CD4-positive, alpha-beta memory T cell (primary cell): ENCODE results near the gene PHLDB2. TPM values are rescaled to one million over a fixed set of nuclear protein-coding genes. Genes with fewer than 3 reads are reported as not detected.

ENCODE experiments used
- CTCF ChIA-PET: fragments of 350-600 bp; sonication (Branson Sonifier 250); formaldehyde crosslinking; loops from one replicate; lab custom pipeline; 2021; ENCODE audit warnings: inconsistent platforms; ENCODE audit not compliant: partially characterized antibody; lab: Charles Lee
- POLR2A ChIA-PET: fragments of 350-600 bp; sonication (Branson Sonifier 250); formaldehyde crosslinking; loops from one replicate; lab custom pipeline; 2021; ENCODE audit not compliant: partially characterized antibody; lab: Charles Lee
- DNase-seq, 5 donors: peaks; one replicate each; pipeline versions ENCODE4 v3.0.0 to v3.0.0-alpha.2; 2020 to 2022; ENCODE audit warnings: mixed read lengths in 1 of 5
- H3K27ac ChIP-seq: one replicate; pipeline ENCODE4 v1.7.0; 2013; ENCODE audit warnings: low read depth, low read length
- H3K27me3 ChIP-seq: 2 replicates; pipeline ENCODE4 v1.7.0; 2013; ENCODE audit warnings: mild to moderate bottlenecking, low read length, moderate library complexity; ENCODE audit not compliant: insufficient read depth
- H3K36me3 ChIP-seq: 2 replicates; pipeline ENCODE4 v1.7.0; 2013; ENCODE audit warnings: mild to moderate bottlenecking, low read length, moderate library complexity; ENCODE audit not compliant: insufficient read depth
- H3K4me1 ChIP-seq: 2 replicates; pipeline ENCODE4 v1.7.0; 2013; ENCODE audit warnings: mild to moderate bottlenecking, low read length, moderate library complexity; ENCODE audit not compliant: insufficient read depth
- H3K4me3 ChIP-seq, 2 donors: one replicate each; pipeline ENCODE4 v1.7.0; 2013; ENCODE audit warnings: low read length in 2 of 2, mild to moderate bottlenecking in 1 of 2
- H3K9me3 ChIP-seq, 2 donors: one replicate each; pipeline ENCODE4 v1.7.0; 2013; ENCODE audit warnings: low read length in 2 of 2, control low read depth in 1 of 2; ENCODE audit not compliant: control insufficient read depth in 1 of 2
- H3K27ac Mint-ChIP-seq, 7 donors: one replicate each; pipeline ENCODE4 v1.8.0; 2020 to 2021; ENCODE audit warnings: mixed read lengths in 7 of 7, mild to moderate bottlenecking in 6 of 7, inconsistent platforms in 3 of 7, moderate library complexity in 3 of 7
- H3K27me3 Mint-ChIP-seq, 2 donors: one replicate each; pipeline ENCODE4 v1.8.0; 2020 to 2021; ENCODE audit warnings: mixed read lengths in 2 of 2
- H3K36me3 Mint-ChIP-seq, 2 donors: one replicate each; pipeline ENCODE4 v1.8.0; 2020 to 2021; ENCODE audit warnings: mixed read lengths in 2 of 2, inconsistent platforms in 1 of 2, mild to moderate bottlenecking in 1 of 2
- H3K4me1 Mint-ChIP-seq, 4 donors: one replicate each; pipeline ENCODE4 v1.8.0; 2020 to 2021; ENCODE audit warnings: mixed read lengths in 4 of 4, mild to moderate bottlenecking in 1 of 4
- H3K4me3 Mint-ChIP-seq, 8 donors: one replicate each; pipeline ENCODE4 v1.8.0; 2020 to 2021; ENCODE audit warnings: mixed read lengths in 8 of 8, mild to moderate bottlenecking in 7 of 8, moderate library complexity in 6 of 8, inconsistent platforms in 3 of 8
- H3K9me3 Mint-ChIP-seq, 8 donors: one replicate each; pipeline ENCODE4 v1.8.0; 2020 to 2021; ENCODE audit warnings: mixed read lengths in 8 of 8, mild to moderate bottlenecking in 5 of 8, inconsistent platforms in 3 of 8, moderate library complexity in 1 of 8
- intact Hi-C: fragments of 100-400 bp; cut with micrococcal nuclease; formaldehyde crosslinking; loops from one replicate; pipeline ENCODE4 v1.15.1; 2023
- polyA plus RNA-seq, 2 donors: library from polyadenylated mRNA; unstranded; fragments of 300-500 nt; fragmentation: Illumina TruSeq; gene quantifications; one replicate each; pipeline ENCODE4 v1.2.3, GENCODE V29; 2021
- total RNA-seq, 2 experiments: library from RNA; stranded (reverse); gene quantifications; one replicate each; pipeline ENCODE4 v1.2.3, GENCODE V29; 2021

Gene PHLDB2
- total and polyA plus RNA-seq, 4 experiments from 2014 or later, result 2.8 to 8.5 (median 7.8) TPM

DNA sequence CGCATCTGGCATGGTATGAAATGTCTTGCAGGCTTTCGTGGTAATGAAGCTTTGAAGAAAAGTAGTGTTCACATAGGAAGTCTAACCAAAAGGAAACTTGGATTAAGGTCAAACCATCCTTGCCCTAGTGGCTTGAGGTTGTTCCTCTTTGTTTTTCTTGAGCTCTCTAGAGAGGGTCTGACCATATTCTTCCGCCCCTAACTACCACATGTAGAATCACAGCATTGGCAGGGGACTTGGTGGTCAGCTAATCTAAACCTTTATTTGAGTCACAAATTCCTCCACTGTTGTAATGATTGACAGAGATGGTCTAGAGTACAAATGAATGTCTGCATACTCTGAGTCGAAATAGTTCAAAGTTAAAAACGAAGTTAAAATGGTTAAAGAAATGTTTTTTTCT lies 39.1 kb upstream of the PHLDB2 start:
- Mint-ChIP-seq H3K36me3 (peaks cover 0 to 3% of the 10 kb centered on the region in 2 donors), H3K4me1 (no peaks in the 10 kb centered on the region), H3K27ac (no peak overlapping the region), H3K4me3 (no peak overlapping the region), H3K9me3 (peaks cover 0 to 34% (median 18%) of the 10 kb centered on the region in 8 donors), H3K27me3 (peaks cover 0 to 2% of the 10 kb centered on the region in 2 donors)
- POLR2A ChIA-PET, result no interaction called here
- CTCF ChIA-PET, result no interaction called here
- Histone ChIP-seq H3K4me3 (no peak overlapping the region), H3K27me3 (no peaks in the 10 kb centered on the region), H3K4me1 (no peaks in the 10 kb centered on the region), H3K36me3 (no peaks in the 10 kb centered on the region), H3K9me3 (no peaks in the 10 kb centered on the region), H3K27ac (no peak overlapping the region)
- DNase-seq, result no peak
- intact Hi-C loops, result no loop called here

DNA sequence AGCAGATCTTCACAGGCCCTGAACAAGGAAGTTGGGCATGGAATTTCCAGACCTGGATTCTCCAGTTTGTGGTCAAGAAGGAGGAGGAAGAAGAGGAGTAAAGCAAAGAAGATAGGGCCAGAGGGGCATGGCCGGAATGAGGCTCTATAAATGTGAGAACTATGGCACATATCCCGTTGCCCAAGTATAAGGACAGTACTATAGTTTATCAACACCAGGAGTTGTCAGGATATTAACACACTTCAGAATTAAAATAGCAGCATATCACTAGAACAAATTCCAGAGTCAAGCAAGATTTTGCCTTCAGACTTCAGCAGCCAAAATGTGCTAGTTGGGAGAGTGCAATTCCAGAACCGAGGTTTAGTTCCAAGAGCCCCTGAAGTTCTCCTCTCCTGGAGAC lies 38.4 kb upstream of the PHLDB2 start:
- H3K27ac ChIP-seq, result no peak overlapping the region
- peaks cover 0 to 2% of the 10 kb centered on the region in 2 donors for H3K27me3 Mint-ChIP-seq
- CTCF ChIA-PET, result no interaction called here
- H3K4me1 Mint-ChIP-seq, result no peaks in the 10 kb centered on the region
- H3K4me3 Mint-ChIP-seq, result no peak overlapping the region
- H3K36me3 ChIP-seq, result no peaks in the 10 kb centered on the region
- H3K9me3 ChIP-seq, result no peaks in the 10 kb centered on the region
- H3K27me3 ChIP-seq, result no peaks in the 10 kb centered on the region
- POLR2A ChIA-PET, result no interaction called here
- no peaks in the 10 kb centered on the region for H3K4me1 ChIP-seq
- H3K4me3 ChIP-seq, result no peak overlapping the region
- H3K9me3 Mint-ChIP-seq, result peaks cover 0 to 28% (median 14%) of the 10 kb centered on the region in 8 donors
- peaks cover 0 to 3% of the 10 kb centered on the region in 2 donors for H3K36me3 Mint-ChIP-seq
- no peak overlapping the region for H3K27ac Mint-ChIP-seq
- intact Hi-C loops, result no loop called here
- no peak for DNase-seq

DNA sequence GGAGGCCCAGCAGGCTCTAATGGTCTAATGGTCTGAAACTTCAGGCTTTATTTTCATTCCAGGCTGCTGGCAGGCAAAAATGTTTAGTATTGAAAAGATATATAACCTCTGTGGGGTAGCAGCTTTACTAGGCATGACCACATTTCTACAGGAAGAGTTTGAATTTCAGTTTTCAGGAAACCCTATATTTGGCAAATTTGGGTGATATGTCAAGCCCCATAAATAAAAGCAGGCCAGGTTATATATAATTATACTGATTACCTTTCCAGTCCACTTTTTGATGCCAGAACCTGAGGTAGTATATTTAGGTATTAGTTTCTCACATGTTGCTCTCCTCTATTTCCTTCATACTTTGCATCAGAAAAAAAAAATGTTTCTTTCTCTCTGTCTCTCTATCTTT lies 37.2 kb upstream of the PHLDB2 start:
- Mint-ChIP-seq H3K27ac (no peak overlapping the region), H3K4me1 (peaks cover 0 to 4% (median 2%) of the 10 kb centered on the region in 4 donors), H3K9me3 (peaks cover 0 to 23% (median 12%) of the 10 kb centered on the region in 8 donors), H3K36me3 (peaks cover 0 to 3% of the 10 kb centered on the region in 2 donors), H3K27me3 (peaks cover 0 to 1% of the 10 kb centered on the region in 2 donors), H3K4me3 (no peak overlapping the region)
- CTCF ChIA-PET, result no interaction called here
- Histone ChIP-seq H3K4me1 (no peaks in the 10 kb centered on the region), H3K27ac (no peak overlapping the region), H3K36me3 (no peaks in the 10 kb centered on the region), H3K27me3 (no peaks in the 10 kb centered on the region), H3K9me3 (no peaks in the 10 kb centered on the region), H3K4me3 (no peak overlapping the region)
- POLR2A ChIA-PET, result no interaction called here
- intact Hi-C loops, result no loop called here
- DNase-seq, result no peak

DNA sequence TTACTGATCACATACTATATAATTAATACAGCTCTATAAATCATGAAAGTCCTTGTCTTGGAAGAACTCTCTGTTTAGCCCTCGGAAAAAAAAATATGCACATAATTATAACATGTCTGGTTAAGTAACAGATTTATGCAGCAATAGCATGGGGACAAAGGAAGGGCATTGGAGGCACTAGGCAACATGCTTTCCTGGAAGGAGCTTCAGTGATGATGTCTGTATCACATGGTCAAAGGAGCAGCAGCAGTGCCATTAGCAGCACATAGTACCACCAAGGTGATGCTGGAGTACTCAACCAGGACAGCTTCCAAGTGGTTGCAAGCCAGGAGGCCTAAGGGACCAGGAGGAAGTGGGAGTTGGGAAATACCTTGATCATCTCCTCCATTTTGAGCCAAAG lies 36.3 kb upstream of the PHLDB2 start:
- POLR2A ChIA-PET, result no interaction called here

DNA sequence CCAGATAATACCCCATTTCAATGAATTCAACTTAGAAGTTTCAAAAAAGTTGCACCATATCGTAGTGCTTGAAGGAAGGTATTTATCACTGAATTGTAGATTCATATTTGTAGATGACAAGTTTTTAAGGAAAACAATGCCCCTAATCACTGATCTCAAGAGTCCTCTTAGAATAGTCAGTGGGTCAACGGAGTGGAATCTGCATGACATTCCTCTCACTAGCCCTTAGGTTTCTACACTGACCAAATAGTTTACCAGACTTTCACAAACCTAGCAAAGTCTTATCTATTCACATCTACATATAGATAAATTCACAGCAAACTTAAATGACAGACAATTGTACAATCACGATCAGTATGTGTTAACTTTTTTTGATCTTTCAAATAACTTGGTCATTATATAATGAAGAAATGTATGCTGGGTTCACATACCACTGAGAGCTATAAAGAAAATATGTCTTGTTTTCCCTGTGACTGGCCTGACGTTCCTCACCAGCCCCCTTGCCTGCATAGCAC lies 35.7 kb upstream of the PHLDB2 start:
- ChIA-PET POLR2A (no interaction called here), CTCF (no interaction called here)
- Histone ChIP-seq H3K4me3 (no peak overlapping the region), H3K36me3 (no peaks in the 10 kb centered on the region), H3K9me3 (no peaks in the 10 kb centered on the region), H3K27ac (no peak overlapping the region), H3K4me1 (no peaks in the 10 kb centered on the region), H3K27me3 (no peaks in the 10 kb centered on the region)
- peaks cover 0 to 21% (median 12%) of the 10 kb centered on the region in 8 donors for H3K9me3 Mint-ChIP-seq
- no peak for DNase-seq
- intact Hi-C loops, result no loop called here
- H3K4me1 Mint-ChIP-seq, result peaks cover 0 to 6% (median 3%) of the 10 kb centered on the region in 4 donors
- no peak overlapping the region for H3K27ac Mint-ChIP-seq
- H3K36me3 Mint-ChIP-seq, result peaks cover 0 to 3% of the 10 kb centered on the region in 2 donors
- no peaks in the 10 kb centered on the region for H3K27me3 Mint-ChIP-seq
- no peak overlapping the region for H3K4me3 Mint-ChIP-seq

More for the DNA sequence above, 36.3 kb upstream of the PHLDB2 start:
- Histone ChIP-seq H3K27ac (no peak overlapping the region), H3K4me3 (no peak overlapping the region), H3K4me1 (no peaks in the 10 kb centered on the region), H3K36me3 (no peaks in the 10 kb centered on the region), H3K9me3 (no peaks in the 10 kb centered on the region), H3K27me3 (no peaks in the 10 kb centered on the region)
- no peaks in the 10 kb centered on the region for H3K27me3 Mint-ChIP-seq
- no peak overlapping the region for H3K4me3 Mint-ChIP-seq
- peaks cover 0 to 21% (median 12%) of the 10 kb centered on the region in 8 donors for H3K9me3 Mint-ChIP-seq
- H3K4me1 Mint-ChIP-seq, result peaks cover 0 to 6% (median 3%) of the 10 kb centered on the region in 4 donors
- peaks cover 0 to 3% of the 10 kb centered on the region in 2 donors for H3K36me3 Mint-ChIP-seq
- DNase-seq, result no peak
- intact Hi-C loops, result no loop called here
- no peak overlapping the region for H3K27ac Mint-ChIP-seq
- CTCF ChIA-PET, result no interaction called here

DNA sequence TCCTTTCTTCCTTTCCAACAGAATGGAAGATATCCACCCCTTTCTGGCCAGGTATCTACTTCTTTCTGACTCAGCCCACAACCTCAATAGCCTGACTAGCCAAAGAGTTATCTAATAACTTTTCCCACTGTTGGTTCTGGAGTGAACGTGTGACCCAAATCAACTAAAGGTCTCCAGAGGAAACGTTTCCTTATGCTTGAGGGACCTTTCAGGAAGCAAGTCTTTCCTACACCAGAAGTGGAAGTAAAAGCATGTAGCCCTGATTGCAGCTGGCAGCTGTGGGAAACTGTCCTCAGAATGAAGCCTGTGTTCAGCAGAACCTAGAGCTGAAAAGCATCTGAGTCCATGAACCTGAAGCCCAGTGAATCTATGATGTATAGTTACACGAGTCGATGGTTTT lies 34.7 kb upstream of the PHLDB2 start:
- Mint-ChIP-seq H3K36me3 (peaks cover 0 to 3% of the 10 kb centered on the region in 2 donors), H3K9me3 (peaks cover 0 to 13% (median 6%) of the 10 kb centered on the region in 8 donors), H3K4me3 (no peak overlapping the region), H3K27ac (no peak overlapping the region), H3K27me3 (no peaks in the 10 kb centered on the region), H3K4me1 (peaks cover 0 to 6% (median 3%) of the 10 kb centered on the region in 4 donors)
- POLR2A ChIA-PET, result no interaction called here
- H3K36me3 ChIP-seq, result no peaks in the 10 kb centered on the region
- intact Hi-C loops, result no loop called here
- no peaks in the 10 kb centered on the region for H3K27me3 ChIP-seq
- no peaks in the 10 kb centered on the region for H3K4me1 ChIP-seq
- no peak for DNase-seq
- CTCF ChIA-PET, result no interaction called here
- no peak overlapping the region for H3K4me3 ChIP-seq
- H3K9me3 ChIP-seq, result no peaks in the 10 kb centered on the region
- H3K27ac ChIP-seq, result no peak overlapping the region

DNA sequence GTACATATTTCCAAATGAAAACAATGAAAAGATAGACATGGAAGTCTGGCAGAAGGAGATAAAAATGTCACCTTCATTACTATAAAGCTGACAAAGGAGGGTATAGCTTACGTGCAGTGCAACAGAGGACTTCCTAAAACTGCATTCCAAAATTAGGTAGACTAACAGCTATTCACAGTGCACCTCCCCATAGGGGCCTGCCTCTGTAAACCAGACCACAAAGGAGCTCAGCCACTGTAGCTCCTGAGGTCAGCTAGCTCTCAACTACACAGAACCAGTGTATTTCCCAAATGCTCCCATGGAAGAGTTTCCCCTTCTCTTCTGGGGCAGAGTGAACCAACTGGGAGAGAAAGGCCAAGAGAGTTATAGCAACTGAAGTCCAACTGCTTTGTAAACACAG lies 31.2 kb upstream of the PHLDB2 start:
- ChIA-PET POLR2A (no interaction called here), CTCF (interaction anchor here (0.8 kb wide), 1 partner anchor 32 kb away, joined by 4 read pairs; no protein-coding TSS in a partner anchor)

More for the DNA sequence above, 31.2 kb upstream of the PHLDB2 start:
- Histone ChIP-seq H3K36me3 (no peaks in the 10 kb centered on the region), H3K4me1 (peaks cover 6% of the 10 kb centered on the region), H3K9me3 (no peaks in the 10 kb centered on the region), H3K4me3 (no peak overlapping the region), H3K27me3 (no peaks in the 10 kb centered on the region), H3K27ac (no peak overlapping the region)
- H3K4me3 Mint-ChIP-seq, result no peak overlapping the region
- H3K27ac Mint-ChIP-seq, result no peak overlapping the region
- H3K27me3 Mint-ChIP-seq, result no peaks in the 10 kb centered on the region
- no peak for DNase-seq
- intact Hi-C loops, result no loop called here
- H3K4me1 Mint-ChIP-seq, result peaks cover 7 to 18% (median 15%) of the 10 kb centered on the region in 4 donors
- H3K9me3 Mint-ChIP-seq, result no peaks in the 10 kb centered on the region
- H3K36me3 Mint-ChIP-seq, result no peaks in the 10 kb centered on the region
